GM12875 (cell line): ENCODE results near the gene PPBP.

Experiments
- H3K4me3 ChIP-seq: one replicate; pipeline ENCODE4 v1.5.1; 2011; ENCODE audit warnings: low read depth, low read length, control low read depth
- CTCF ChIP-seq: IDR thresholded peaks from 2 replicates; pipeline ENCODE4 v1.5.1; 2011; ENCODE audit warnings: low read depth, mild to moderate bottlenecking, control low read depth, inconsistent platforms, low read length, moderate library complexity, borderline replicate concordance; ENCODE audit not compliant: insufficient read depth

Gene PPBP

GRCh38 chr4:73998040-73999011 lies 10.3 kb upstream of the PPBP start, which contains the start of gene CXCL5:
CXCL5 (minus strand) TSS chr4:73998677; CDS start chr4:73998581, 96 bp downstream.
- no peak for TF ChIP-seq CTCF
- no peak within 1 kb of the TSS for H3K4me3 ChIP-seq

- no peak for TF ChIP-seq CTCF
Measured at GRCh38 chr4:73992050-73992449, 4.1 kb upstream of the PPBP start.

GRCh38 chr4:73991742-73992000 lies 3.7 kb upstream of the PPBP start:
- no peak for TF ChIP-seq CTCF

More at GRCh38 chr4:73992050-73992449, 4.1 kb upstream of the PPBP start:
- no peak overlapping the region for H3K4me3 ChIP-seq

GRCh38 chr4:73990988-73991741 lies 3.2 kb upstream of the PPBP start:
- TF ChIP-seq CTCF: no peak
- H3K4me3 ChIP-seq: no peak overlapping the region

More at GRCh38 chr4:73991742-73992000, 3.7 kb upstream of the PPBP start:
- no peak overlapping the region for H3K4me3 ChIP-seq

- H3K4me3 ChIP-seq: no peak overlapping the region
- no peak for TF ChIP-seq CTCF
Measured at GRCh38 chr4:73989928-73990327, 1.9 kb upstream of the PPBP start.

- TF ChIP-seq CTCF: no peak
- no peak overlapping the region for H3K4me3 ChIP-seq
Measured at GRCh38 chr4:73989031-73989430, 1.0 kb upstream of the PPBP start.

- H3K4me3 ChIP-seq: no peak overlapping the region
- no peak for TF ChIP-seq CTCF
Measured at GRCh38 chr4:73985528-73985852, 2.5 kb downstream of the PPBP start.
